ENCODE measurements around the gene MEX3D. TPM values are rescaled to one million over a fixed set of nuclear protein-coding genes. Genes with fewer than 3 reads are reported as not detected.
A peak's percentile ranks its signal among the peaks of the same experiment; 100 is the strongest.

MEX3D gene
- 1.0 TPM for polyA plus RNA-seq (2012; ENCODE audit: low read depth, missing spikeins)

GRCh38 chr19:1568320-1569019 lies at the start of gene MEX3D:
TSS of gene MEX3D (minus strand) at chr19:1568325. CDS start at chr19:1568058, 267 bp downstream.
- FAIRE-seq, result peak; percentile 76
- TF ChIP-seq PAX5 (IDR thresholded peaks at IDR 0.05; ENCODE audit: insufficient read depth, low read length, severe bottlenecking) (no peak), POU2F2 (IDR thresholded peaks at IDR 0.05; ENCODE audit: low read depth, low read length) (no peak), SPI1 (IDR thresholded peaks at IDR 0.05; ENCODE audit: low read depth, low read length) (no peak), TAF1 (IDR thresholded peaks at IDR 0.05; ENCODE audit: low read depth, low read length) (no peak), POLR2AphosphoS5 (IDR thresholded peaks at IDR 0.05; ENCODE audit: low read depth, low read length) (no peak), POLR2A (IDR thresholded peaks at IDR 0.05; ENCODE audit: low read depth, low read length) (no peak)
- DNase-seq (ENCODE audit: insufficient read length, low spot score), result peak; percentile 99

- TF ChIP-seq PAX5 (IDR thresholded peaks at IDR 0.05; ENCODE audit: insufficient read depth, low read length, severe bottlenecking), result no peak
- TF ChIP-seq SPI1 (IDR thresholded peaks at IDR 0.05; ENCODE audit: low read depth, low read length), result no peak
- TF ChIP-seq POLR2A (IDR thresholded peaks at IDR 0.05; ENCODE audit: low read depth, low read length), result no peak
- TF ChIP-seq POLR2AphosphoS5 (IDR thresholded peaks at IDR 0.05; ENCODE audit: low read depth, low read length), result no peak
- no peak for TF ChIP-seq POU2F2 (IDR thresholded peaks at IDR 0.05; ENCODE audit: low read depth, low read length)
- TF ChIP-seq TAF1 (IDR thresholded peaks at IDR 0.05; ENCODE audit: low read depth, low read length), result no peak
- DNase-seq (ENCODE audit: insufficient read length, low spot score), result no peak
- FAIRE-seq, result no peak
Measured at GRCh38 chr19:1616875-1617274, 48.8 kb upstream of the MEX3D start.

- FAIRE-seq (no peak), DNase-seq (ENCODE audit: insufficient read length, low spot score) (no peak)
- no peak for TF ChIP-seq SPI1 (IDR thresholded peaks at IDR 0.05; ENCODE audit: low read depth, low read length)
- TF ChIP-seq POU2F2 (IDR thresholded peaks at IDR 0.05; ENCODE audit: low read depth, low read length), result no peak
- no peak for TF ChIP-seq PAX5 (IDR thresholded peaks at IDR 0.05; ENCODE audit: insufficient read depth, low read length, severe bottlenecking)
- TF ChIP-seq TAF1 (IDR thresholded peaks at IDR 0.05; ENCODE audit: low read depth, low read length), result no peak
- TF ChIP-seq POLR2A (IDR thresholded peaks at IDR 0.05; ENCODE audit: low read depth, low read length), result no peak
- TF ChIP-seq POLR2AphosphoS5 (IDR thresholded peaks at IDR 0.05; ENCODE audit: low read depth, low read length), result no peak
Measured at GRCh38 chr19:1616396-1616795, 48.3 kb upstream of the MEX3D start.

- FAIRE-seq (no peak), DNase-seq (ENCODE audit: insufficient read length, low spot score) (no peak)
- TF ChIP-seq POU2F2 (IDR thresholded peaks at IDR 0.05; ENCODE audit: low read depth, low read length), result no peak
- no peak for TF ChIP-seq SPI1 (IDR thresholded peaks at IDR 0.05; ENCODE audit: low read depth, low read length)
- TF ChIP-seq POLR2A (IDR thresholded peaks at IDR 0.05; ENCODE audit: low read depth, low read length), result no peak
- TF ChIP-seq TAF1 (IDR thresholded peaks at IDR 0.05; ENCODE audit: low read depth, low read length), result no peak
- TF ChIP-seq POLR2AphosphoS5 (IDR thresholded peaks at IDR 0.05; ENCODE audit: low read depth, low read length), result no peak
- TF ChIP-seq PAX5 (IDR thresholded peaks at IDR 0.05; ENCODE audit: insufficient read depth, low read length, severe bottlenecking), result no peak
Measured at GRCh38 chr19:1615156-1615765, 47.1 kb upstream of the MEX3D start.

GRCh38 chr19:1613808-1614570 lies 45.9 kb upstream of the MEX3D start:
- TF ChIP-seq TAF1 (IDR thresholded peaks at IDR 0.05; ENCODE audit: low read depth, low read length), result no peak
- TF ChIP-seq POLR2A (IDR thresholded peaks at IDR 0.05; ENCODE audit: low read depth, low read length), result no peak
- no peak for TF ChIP-seq POLR2AphosphoS5 (IDR thresholded peaks at IDR 0.05; ENCODE audit: low read depth, low read length)
- TF ChIP-seq POU2F2 (IDR thresholded peaks at IDR 0.05; ENCODE audit: low read depth, low read length), result no peak
- no peak for TF ChIP-seq SPI1 (IDR thresholded peaks at IDR 0.05; ENCODE audit: low read depth, low read length)
- no peak for TF ChIP-seq PAX5 (IDR thresholded peaks at IDR 0.05; ENCODE audit: insufficient read depth, low read length, severe bottlenecking)
- DNase-seq (ENCODE audit: insufficient read length, low spot score) (no peak), FAIRE-seq (no peak)

- TF ChIP-seq PAX5 (IDR thresholded peaks at IDR 0.05; ENCODE audit: insufficient read depth, low read length, severe bottlenecking) (no peak), SPI1 (IDR thresholded peaks at IDR 0.05; ENCODE audit: low read depth, low read length) (no peak), POLR2AphosphoS5 (IDR thresholded peaks at IDR 0.05; ENCODE audit: low read depth, low read length) (no peak), POU2F2 (IDR thresholded peaks at IDR 0.05; ENCODE audit: low read depth, low read length) (no peak), TAF1 (IDR thresholded peaks at IDR 0.05; ENCODE audit: low read depth, low read length) (no peak), POLR2A (IDR thresholded peaks at IDR 0.05; ENCODE audit: low read depth, low read length) (no peak)
- no peak for DNase-seq (ENCODE audit: insufficient read length, low spot score)
- FAIRE-seq, result no peak
Measured at GRCh38 chr19:1613146-1613545, 45.0 kb upstream of the MEX3D start.

GRCh38 chr19:1612114-1613086 lies 44.3 kb upstream of the MEX3D start:
- DNase-seq (ENCODE audit: insufficient read length, low spot score) (no peak), FAIRE-seq (peak; percentile 83)
- TF ChIP-seq PAX5 (IDR thresholded peaks at IDR 0.05; ENCODE audit: insufficient read depth, low read length, severe bottlenecking), result no peak
- TF ChIP-seq TAF1 (IDR thresholded peaks at IDR 0.05; ENCODE audit: low read depth, low read length), result no peak
- TF ChIP-seq SPI1 (IDR thresholded peaks at IDR 0.05; ENCODE audit: low read depth, low read length), result no peak
- no peak for TF ChIP-seq POU2F2 (IDR thresholded peaks at IDR 0.05; ENCODE audit: low read depth, low read length)
- no peak for TF ChIP-seq POLR2AphosphoS5 (IDR thresholded peaks at IDR 0.05; ENCODE audit: low read depth, low read length)
- TF ChIP-seq POLR2A (IDR thresholded peaks at IDR 0.05; ENCODE audit: low read depth, low read length), result no peak

GRCh38 chr19:1611353-1611752 lies 43.2 kb upstream of the MEX3D start:
- DNase-seq (ENCODE audit: insufficient read length, low spot score), result no peak
- TF ChIP-seq POLR2AphosphoS5 (IDR thresholded peaks at IDR 0.05; ENCODE audit: low read depth, low read length) (no peak), POLR2A (IDR thresholded peaks at IDR 0.05; ENCODE audit: low read depth, low read length) (no peak), POU2F2 (IDR thresholded peaks at IDR 0.05; ENCODE audit: low read depth, low read length) (no peak), SPI1 (IDR thresholded peaks at IDR 0.05; ENCODE audit: low read depth, low read length) (no peak), PAX5 (IDR thresholded peaks at IDR 0.05; ENCODE audit: insufficient read depth, low read length, severe bottlenecking) (no peak), TAF1 (IDR thresholded peaks at IDR 0.05; ENCODE audit: low read depth, low read length) (no peak)
- no peak for FAIRE-seq
